HepG2 (cell line): ENCODE data around the gene SLC6A9. TPM values are rescaled to one million over a fixed set of nuclear protein-coding genes. Genes with fewer than 3 reads are reported as not detected.
A peak's percentile ranks its signal among the peaks of the same experiment; 100 is the strongest.

ENCODE experiments used
- ARNT2 ChIP-seq: sonication (generic); formaldehyde crosslinking; IDR thresholded peaks from 2 replicates; pipeline ENCODE4 v1.8.0; 2022; ENCODE audit warnings: mild to moderate bottlenecking, low read depth, missing genetic modification reagents, moderate library complexity
- ELK4 ChIP-seq: sonication (generic); formaldehyde crosslinking; IDR thresholded peaks from 2 replicates; pipeline ENCODE4 v1.9.0; 2021; ENCODE audit warnings: missing genetic modification reagents, borderline replicate concordance
- FOXA3 ChIP-seq: IDR thresholded peaks from 2 replicates; pipeline ENCODE4 v1.6.1; 2016; ENCODE audit warnings: missing genetic modification reagents, missing compliant biosample characterization
- JARID2 ChIP-seq: sonication (generic); formaldehyde crosslinking; IDR thresholded peaks from 2 replicates; pipeline ENCODE4 v1.8.1; 2023; ENCODE audit warnings: missing genetic modification reagents, inconsistent platforms; ENCODE audit not compliant: insufficient replicate concordance
- ONECUT2 ChIP-seq: sonication (generic); formaldehyde crosslinking; IDR thresholded peaks from 2 replicates; pipeline ENCODE4 v1.4.0; 2020; ENCODE audit warnings: missing genetic modification reagents
- SP4 ChIP-seq: sonication (generic); formaldehyde crosslinking; IDR thresholded peaks from 2 replicates; pipeline ENCODE4 v1.8.1; 2023; ENCODE audit warnings: mild to moderate bottlenecking, missing genetic modification reagents
- ZFY ChIP-seq: sonication (generic); formaldehyde crosslinking; IDR thresholded peaks from 2 replicates; pipeline ENCODE4 v1.4.0; 2020; ENCODE audit warnings: missing genetic modification reagents
- ZHX1 ChIP-seq: sonication (generic); formaldehyde crosslinking; IDR thresholded peaks from 2 replicates; pipeline ENCODE4 v1.8.1; 2022; ENCODE audit warnings: low read depth, mild to moderate bottlenecking, missing genetic modification reagents
- ZNF3 ChIP-seq: IDR thresholded peaks from 2 replicates; pipeline ENCODE4 v1.7.0; 2017; ENCODE audit warnings: inconsistent platforms
- ZNF382 ChIP-seq: sonication (generic); formaldehyde crosslinking; IDR thresholded peaks from 2 replicates; pipeline ENCODE4 v1.5.0; 2020; ENCODE audit warnings: missing genetic modification reagents, mild to moderate bottlenecking, borderline replicate concordance
- ZNF800 ChIP-seq: sonication (generic); formaldehyde crosslinking; IDR thresholded peaks from 2 replicates; pipeline ENCODE4 v1.4.0; 2020; ENCODE audit warnings: missing genetic modification reagents
- polyA plus RNA-seq, 8 experiments: library from polyadenylated mRNA; depleted of rRNA in 3 of 8; stranded (reverse) in 7 of 8; unstranded in 1 of 8; fragments of >200 nt; fragmentation: Illumina TruSeq in 4 of 8; extraction: Trizol in 4 of 8; gene quantifications; 2 replicates each; pipeline versions ENCODE4 v1.2.1 to v1.2.3, GENCODE V29; 2011 to 2016; ENCODE audit warnings: low read depth in 4 of 8, missing spikeins in 1 of 8, mixed read lengths in 1 of 8; ENCODE audit not compliant: insufficient read depth in 1 of 8
- total RNA-seq, 5 experiments: library from RNA; depleted of rRNA; stranded (reverse); fragments of >200 nt; fragmentation: Illumina TruSeq; extraction: Trizol; gene quantifications; 2 replicates each; pipeline ENCODE4 v1.2.3, GENCODE V29; 2016; ENCODE audit warnings: low read depth in 1 of 5
- TF ChIP-seq, protein P1 (sequence below): sonication (generic); formaldehyde crosslinking; IDR thresholded peaks from 2 replicates; pipeline ENCODE4 v1.4.0; 2020; ENCODE audit warnings: mild to moderate bottlenecking, missing genetic modification reagents
- TF ChIP-seq, protein P2 (sequence below): conservative IDR thresholded peaks from 2 replicates; pipeline ENCODE4 v1.6.1; 2018; ENCODE audit warnings: missing genetic modification reagents

The SLC6A9 gene
- total and polyA plus RNA-seq, 2 of the 13 experiments (the other 11 are each of a cell fraction or from before 2014, with no cell fraction given) = 8.5 to 9.9 TPM

GRCh38 chr1:44029911-44030604, 1.2 kb downstream of the SLC6A9 start (continued):
- TF ChIP-seq, protein P1, sequence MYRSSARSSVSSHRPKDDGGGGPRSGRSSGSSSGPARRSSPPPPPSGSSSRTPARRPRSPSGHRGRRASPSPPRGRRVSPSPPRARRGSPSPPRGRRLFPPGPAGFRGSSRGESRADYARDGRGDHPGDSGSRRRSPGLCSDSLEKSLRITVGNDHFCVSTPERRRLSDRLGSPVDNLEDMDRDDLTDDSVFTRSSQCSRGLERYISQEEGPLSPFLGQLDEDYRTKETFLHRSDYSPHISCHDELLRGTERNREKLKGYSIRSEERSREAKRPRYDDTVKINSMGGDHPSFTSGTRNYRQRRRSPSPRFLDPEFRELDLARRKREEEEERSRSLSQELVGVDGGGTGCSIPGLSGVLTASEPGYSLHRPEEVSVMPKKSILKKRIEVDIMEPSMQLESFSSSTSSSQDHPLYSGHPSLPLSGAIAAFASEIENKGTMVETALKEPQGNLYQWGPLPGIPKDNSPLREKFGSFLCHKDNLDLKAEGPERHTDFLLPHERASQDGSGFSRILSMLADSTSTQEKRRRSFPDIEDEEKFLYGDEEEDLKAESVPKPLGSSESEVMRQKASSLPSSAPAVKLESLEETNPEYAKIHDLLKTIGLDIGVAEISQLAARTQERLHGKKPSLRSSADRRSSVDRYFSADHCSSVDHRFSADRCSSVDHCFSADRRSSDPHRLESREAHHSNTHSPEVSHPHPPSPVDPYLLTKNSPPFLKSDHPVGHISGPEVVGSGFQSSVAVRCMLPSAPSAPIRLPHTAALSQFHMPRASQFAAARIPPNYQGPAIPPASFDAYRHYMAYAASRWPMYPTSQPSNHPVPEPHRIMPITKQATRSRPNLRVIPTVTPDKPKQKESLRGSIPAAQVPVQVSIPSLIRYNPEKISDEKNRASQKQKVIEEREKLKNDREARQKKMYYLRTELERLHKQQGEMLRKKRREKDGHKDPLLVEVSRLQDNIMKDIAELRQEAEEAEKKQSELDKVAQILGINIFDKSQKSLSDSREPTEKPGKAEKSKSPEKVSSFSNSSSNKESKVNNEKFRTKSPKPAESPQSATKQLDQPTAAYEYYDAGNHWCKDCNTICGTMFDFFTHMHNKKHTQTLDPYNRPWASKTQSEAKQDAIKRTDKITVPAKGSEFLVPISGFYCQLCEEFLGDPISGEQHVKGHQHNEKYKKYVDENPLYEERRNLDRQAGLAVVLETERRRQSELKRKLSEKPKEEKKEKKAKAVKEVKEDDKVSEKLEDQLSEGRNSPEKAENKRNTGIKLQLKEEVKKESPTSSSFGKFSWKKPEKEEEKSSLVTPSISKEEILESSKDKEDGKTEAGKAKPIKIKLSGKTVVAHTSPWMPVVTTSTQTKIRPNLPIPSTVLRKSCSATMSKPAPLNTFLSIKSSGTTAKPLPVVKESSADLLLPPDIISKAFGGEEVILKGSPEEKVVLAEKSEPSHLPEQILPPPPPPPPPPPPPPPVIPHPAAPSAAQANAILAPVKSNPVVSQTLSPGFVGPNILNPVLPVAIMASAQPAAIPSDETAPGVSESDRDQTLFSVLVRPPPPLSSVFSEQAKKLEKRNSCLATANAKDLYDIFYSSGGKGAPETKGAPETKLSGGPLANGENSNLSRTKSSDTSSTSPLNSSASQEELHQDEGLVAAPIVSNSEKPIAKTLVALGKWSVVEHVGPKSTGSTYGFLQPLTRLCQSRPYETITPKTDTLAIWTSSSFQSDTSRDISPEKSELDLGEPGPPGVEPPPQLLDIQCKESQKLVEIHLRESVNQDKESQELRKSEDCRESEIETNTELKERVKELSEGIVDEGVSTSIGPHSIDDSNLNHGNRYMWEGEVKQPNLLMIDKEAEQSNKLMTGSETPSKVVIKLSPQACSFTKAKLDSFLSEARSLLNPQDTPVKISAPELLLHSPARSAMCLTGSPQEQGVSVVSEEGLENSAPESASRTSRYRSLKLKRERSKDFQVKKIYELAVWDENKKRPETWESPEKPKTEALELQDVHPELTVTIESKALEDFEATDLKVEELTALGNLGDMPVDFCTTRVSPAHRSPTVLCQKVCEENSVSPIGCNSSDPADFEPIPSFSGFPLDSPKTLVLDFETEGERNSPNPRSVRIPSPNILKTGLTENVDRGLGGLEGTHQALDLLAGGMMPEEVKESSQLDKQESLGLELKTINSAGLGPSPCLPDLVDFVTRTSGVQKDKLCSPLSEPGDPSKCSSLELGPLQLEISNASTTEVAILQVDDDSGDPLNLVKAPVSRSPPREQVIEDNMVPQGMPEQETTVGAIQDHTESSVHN = no peak
- peak; percentile 55; the same call in 1 of the 2 replicates for TF ChIP-seq SP4 (CRISPR knock-in tag)
- TF ChIP-seq ONECUT2 = no peak
- peak; percentile 60; the same call in 1 of the 2 replicates for TF ChIP-seq ARNT2 (CRISPR knock-in tag)
- TF ChIP-seq FOXA3 = peak; percentile 7; the same call in 1 of the 2 replicates
- TF ChIP-seq ELK4 = no peak
- TF ChIP-seq ZFY (CRISPR knock-in tag) = peak; percentile 82
- TF ChIP-seq, protein P2, sequence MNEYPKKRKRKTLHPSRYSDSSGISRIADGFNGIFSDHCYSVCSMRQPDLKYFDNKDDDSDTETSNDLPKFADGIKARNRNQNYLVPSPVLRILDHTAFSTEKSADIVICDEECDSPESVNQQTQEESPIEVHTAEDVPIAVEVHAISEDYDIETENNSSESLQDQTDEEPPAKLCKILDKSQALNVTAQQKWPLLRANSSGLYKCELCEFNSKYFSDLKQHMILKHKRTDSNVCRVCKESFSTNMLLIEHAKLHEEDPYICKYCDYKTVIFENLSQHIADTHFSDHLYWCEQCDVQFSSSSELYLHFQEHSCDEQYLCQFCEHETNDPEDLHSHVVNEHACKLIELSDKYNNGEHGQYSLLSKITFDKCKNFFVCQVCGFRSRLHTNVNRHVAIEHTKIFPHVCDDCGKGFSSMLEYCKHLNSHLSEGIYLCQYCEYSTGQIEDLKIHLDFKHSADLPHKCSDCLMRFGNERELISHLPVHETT (CRISPR knock-in tag) = peak; percentile 28; the same call in 1 of the 2 replicates
- TF ChIP-seq ZNF382 = no peak
- TF ChIP-seq JARID2 (CRISPR knock-in tag) = no peak
- no peak for TF ChIP-seq ZNF3 (CRISPR knock-in tag)
- no peak for TF ChIP-seq ZNF800 (CRISPR knock-in tag)
- no peak for TF ChIP-seq ZHX1
